K562 (cell line): ENCODE results near the gene SNRPB. TPM values are rescaled to one million over a fixed set of nuclear protein-coding genes. Genes with fewer than 3 reads are reported as not detected.

Experiments used
- EP300 ChIP-seq: IDR thresholded peaks from 2 replicates; pipeline ENCODE4 v1.6.1; 2012; ENCODE audit warnings: low read length, improper control_type of control experiment
- HINFP ChIP-seq: fragments of 450-650 bp; conservative IDR thresholded peaks from 2 replicates; pipeline ENCODE4 v1.6.1; 2016; ENCODE audit warnings: missing genetic modification characterization, low read depth, mild to moderate bottlenecking, control low read depth, missing compliant biosample characterization
- KLF13 ChIP-seq: fragments of 450-650 bp; IDR thresholded peaks from 2 replicates; pipeline ENCODE4 v1.6.1; 2016; ENCODE audit warnings: missing genetic modification characterization, low read depth, mild to moderate bottlenecking, missing compliant biosample characterization, moderate library complexity, borderline replicate concordance
- SMAD1 ChIP-seq: fragments of 150-350 bp; IDR thresholded peaks from 2 replicates; pipeline ENCODE4 v1.6.1; 2014; ENCODE audit warnings: low read length, low read depth; ENCODE audit not compliant: partially characterized antibody
- polyA plus RNA-seq, 8 experiments: library from polyadenylated mRNA; depleted of rRNA in 4 of 8; stranded (reverse) in 5 of 8; unstranded in 3 of 8; fragments of >200 nt; fragmentation: Nextera tagmentation in 2 of 8; fragmentation: Illumina TruSeq in 1 of 8; extraction: Ambion mirVana in 2 of 8; extraction: Trizol in 1 of 8; gene quantifications; 2 replicates each; pipeline versions ENCODE4 v1.2.1 to v1.2.3, GENCODE V29; 2011 to 2014; ENCODE audit warnings: inconsistent platforms in 1 of 8, missing spikeins in 1 of 8
- total RNA-seq, 7 experiments: library from RNA; depleted of rRNA in 6 of 7; stranded (reverse); fragments of >200 nt in 6 of 7; fragmentation: Illumina TruSeq in 2 of 7; extraction: Trizol in 2 of 7; gene quantifications; 2 replicates each; pipeline versions ENCODE4 v1.2.1 to v1.2.3, GENCODE V29; 2011 to 2021; ENCODE audit warnings: low replicate concordance in 1 of 7
- TF ChIP-seq, protein P1 (sequence below): fragments of 450-650 bp; IDR thresholded peaks from 2 replicates; pipeline ENCODE4 v1.6.1; 2016; ENCODE audit warnings: mild to moderate bottlenecking, moderate library complexity

The SNRPB gene
- total and polyA plus RNA-seq, 9 of the 15 experiments (the other 6 are each of a cell fraction or from before 2014, with no cell fraction given) = 13.1 to 615 (median 266) TPM

GRCh38 chr20:2470423-2471193 lies at the start of gene SNRPB (continued):
- TF ChIP-seq, protein P1, sequence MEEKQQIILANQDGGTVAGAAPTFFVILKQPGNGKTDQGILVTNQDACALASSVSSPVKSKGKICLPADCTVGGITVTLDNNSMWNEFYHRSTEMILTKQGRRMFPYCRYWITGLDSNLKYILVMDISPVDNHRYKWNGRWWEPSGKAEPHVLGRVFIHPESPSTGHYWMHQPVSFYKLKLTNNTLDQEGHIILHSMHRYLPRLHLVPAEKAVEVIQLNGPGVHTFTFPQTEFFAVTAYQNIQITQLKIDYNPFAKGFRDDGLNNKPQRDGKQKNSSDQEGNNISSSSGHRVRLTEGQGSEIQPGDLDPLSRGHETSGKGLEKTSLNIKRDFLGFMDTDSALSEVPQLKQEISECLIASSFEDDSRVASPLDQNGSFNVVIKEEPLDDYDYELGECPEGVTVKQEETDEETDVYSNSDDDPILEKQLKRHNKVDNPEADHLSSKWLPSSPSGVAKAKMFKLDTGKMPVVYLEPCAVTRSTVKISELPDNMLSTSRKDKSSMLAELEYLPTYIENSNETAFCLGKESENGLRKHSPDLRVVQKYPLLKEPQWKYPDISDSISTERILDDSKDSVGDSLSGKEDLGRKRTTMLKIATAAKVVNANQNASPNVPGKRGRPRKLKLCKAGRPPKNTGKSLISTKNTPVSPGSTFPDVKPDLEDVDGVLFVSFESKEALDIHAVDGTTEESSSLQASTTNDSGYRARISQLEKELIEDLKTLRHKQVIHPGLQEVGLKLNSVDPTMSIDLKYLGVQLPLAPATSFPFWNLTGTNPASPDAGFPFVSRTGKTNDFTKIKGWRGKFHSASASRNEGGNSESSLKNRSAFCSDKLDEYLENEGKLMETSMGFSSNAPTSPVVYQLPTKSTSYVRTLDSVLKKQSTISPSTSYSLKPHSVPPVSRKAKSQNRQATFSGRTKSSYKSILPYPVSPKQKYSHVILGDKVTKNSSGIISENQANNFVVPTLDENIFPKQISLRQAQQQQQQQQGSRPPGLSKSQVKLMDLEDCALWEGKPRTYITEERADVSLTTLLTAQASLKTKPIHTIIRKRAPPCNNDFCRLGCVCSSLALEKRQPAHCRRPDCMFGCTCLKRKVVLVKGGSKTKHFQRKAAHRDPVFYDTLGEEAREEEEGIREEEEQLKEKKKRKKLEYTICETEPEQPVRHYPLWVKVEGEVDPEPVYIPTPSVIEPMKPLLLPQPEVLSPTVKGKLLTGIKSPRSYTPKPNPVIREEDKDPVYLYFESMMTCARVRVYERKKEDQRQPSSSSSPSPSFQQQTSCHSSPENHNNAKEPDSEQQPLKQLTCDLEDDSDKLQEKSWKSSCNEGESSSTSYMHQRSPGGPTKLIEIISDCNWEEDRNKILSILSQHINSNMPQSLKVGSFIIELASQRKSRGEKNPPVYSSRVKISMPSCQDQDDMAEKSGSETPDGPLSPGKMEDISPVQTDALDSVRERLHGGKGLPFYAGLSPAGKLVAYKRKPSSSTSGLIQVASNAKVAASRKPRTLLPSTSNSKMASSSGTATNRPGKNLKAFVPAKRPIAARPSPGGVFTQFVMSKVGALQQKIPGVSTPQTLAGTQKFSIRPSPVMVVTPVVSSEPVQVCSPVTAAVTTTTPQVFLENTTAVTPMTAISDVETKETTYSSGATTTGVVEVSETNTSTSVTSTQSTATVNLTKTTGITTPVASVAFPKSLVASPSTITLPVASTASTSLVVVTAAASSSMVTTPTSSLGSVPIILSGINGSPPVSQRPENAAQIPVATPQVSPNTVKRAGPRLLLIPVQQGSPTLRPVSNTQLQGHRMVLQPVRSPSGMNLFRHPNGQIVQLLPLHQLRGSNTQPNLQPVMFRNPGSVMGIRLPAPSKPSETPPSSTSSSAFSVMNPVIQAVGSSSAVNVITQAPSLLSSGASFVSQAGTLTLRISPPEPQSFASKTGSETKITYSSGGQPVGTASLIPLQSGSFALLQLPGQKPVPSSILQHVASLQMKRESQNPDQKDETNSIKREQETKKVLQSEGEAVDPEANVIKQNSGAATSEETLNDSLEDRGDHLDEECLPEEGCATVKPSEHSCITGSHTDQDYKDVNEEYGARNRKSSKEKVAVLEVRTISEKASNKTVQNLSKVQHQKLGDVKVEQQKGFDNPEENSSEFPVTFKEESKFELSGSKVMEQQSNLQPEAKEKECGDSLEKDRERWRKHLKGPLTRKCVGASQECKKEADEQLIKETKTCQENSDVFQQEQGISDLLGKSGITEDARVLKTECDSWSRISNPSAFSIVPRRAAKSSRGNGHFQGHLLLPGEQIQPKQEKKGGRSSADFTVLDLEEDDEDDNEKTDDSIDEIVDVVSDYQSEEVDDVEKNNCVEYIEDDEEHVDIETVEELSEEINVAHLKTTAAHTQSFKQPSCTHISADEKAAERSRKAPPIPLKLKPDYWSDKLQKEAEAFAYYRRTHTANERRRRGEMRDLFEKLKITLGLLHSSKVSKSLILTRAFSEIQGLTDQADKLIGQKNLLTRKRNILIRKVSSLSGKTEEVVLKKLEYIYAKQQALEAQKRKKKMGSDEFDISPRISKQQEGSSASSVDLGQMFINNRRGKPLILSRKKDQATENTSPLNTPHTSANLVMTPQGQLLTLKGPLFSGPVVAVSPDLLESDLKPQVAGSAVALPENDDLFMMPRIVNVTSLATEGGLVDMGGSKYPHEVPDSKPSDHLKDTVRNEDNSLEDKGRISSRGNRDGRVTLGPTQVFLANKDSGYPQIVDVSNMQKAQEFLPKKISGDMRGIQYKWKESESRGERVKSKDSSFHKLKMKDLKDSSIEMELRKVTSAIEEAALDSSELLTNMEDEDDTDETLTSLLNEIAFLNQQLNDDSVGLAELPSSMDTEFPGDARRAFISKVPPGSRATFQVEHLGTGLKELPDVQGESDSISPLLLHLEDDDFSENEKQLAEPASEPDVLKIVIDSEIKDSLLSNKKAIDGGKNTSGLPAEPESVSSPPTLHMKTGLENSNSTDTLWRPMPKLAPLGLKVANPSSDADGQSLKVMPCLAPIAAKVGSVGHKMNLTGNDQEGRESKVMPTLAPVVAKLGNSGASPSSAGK = peak; percentile 83
- peak; percentile 42 for TF ChIP-seq EP300
- no peak for TF ChIP-seq HINFP (tag)
- TF ChIP-seq SMAD1 = peak; percentile 80
- no peak for TF ChIP-seq KLF13 (tag)
